ENCODE results near the gene SEMA4B.

DNA sequence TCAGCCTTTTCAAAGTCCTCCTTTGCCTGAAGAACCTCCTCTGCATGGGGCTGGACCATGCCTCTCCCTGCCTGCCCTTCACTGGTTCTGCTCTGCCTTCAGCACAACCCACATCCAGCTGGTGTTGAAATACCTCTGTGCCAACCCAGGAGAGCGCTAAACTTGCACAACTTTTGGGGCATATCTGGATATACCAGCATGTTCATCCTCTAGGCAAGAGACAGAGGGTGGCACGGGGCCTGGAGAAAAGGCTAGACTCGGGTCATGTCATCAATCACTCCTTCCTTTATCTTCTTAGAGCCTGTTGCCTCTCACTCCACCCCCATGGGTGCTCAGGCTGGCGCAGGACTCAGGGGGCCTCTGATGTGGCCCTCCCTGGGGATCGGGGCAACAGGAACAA, 4.8 kb downstream of the SEMA4B start:
- TF ChIP-seq, protein P1, sequence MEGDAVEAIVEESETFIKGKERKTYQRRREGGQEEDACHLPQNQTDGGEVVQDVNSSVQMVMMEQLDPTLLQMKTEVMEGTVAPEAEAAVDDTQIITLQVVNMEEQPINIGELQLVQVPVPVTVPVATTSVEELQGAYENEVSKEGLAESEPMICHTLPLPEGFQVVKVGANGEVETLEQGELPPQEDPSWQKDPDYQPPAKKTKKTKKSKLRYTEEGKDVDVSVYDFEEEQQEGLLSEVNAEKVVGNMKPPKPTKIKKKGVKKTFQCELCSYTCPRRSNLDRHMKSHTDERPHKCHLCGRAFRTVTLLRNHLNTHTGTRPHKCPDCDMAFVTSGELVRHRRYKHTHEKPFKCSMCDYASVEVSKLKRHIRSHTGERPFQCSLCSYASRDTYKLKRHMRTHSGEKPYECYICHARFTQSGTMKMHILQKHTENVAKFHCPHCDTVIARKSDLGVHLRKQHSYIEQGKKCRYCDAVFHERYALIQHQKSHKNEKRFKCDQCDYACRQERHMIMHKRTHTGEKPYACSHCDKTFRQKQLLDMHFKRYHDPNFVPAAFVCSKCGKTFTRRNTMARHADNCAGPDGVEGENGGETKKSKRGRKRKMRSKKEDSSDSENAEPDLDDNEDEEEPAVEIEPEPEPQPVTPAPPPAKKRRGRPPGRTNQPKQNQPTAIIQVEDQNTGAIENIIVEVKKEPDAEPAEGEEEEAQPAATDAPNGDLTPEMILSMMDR (IDR thresholded peaks at IDR 0.05) = no peak
- TF ChIP-seq POLR2A (IDR thresholded peaks at IDR 0.05) = no peak
